Measurements from ENCODE around the gene EHMT1. TPM values are rescaled to one million over a fixed set of nuclear protein-coding genes. Genes with fewer than 3 reads are reported as not detected.

Gene EHMT1
- total and polyA plus RNA-seq, 9 of the 15 experiments (the other 6 are each of a cell fraction or from before 2014, with no cell fraction given) = 2.2 to 76.0 (median 36.4) TPM

DNA sequence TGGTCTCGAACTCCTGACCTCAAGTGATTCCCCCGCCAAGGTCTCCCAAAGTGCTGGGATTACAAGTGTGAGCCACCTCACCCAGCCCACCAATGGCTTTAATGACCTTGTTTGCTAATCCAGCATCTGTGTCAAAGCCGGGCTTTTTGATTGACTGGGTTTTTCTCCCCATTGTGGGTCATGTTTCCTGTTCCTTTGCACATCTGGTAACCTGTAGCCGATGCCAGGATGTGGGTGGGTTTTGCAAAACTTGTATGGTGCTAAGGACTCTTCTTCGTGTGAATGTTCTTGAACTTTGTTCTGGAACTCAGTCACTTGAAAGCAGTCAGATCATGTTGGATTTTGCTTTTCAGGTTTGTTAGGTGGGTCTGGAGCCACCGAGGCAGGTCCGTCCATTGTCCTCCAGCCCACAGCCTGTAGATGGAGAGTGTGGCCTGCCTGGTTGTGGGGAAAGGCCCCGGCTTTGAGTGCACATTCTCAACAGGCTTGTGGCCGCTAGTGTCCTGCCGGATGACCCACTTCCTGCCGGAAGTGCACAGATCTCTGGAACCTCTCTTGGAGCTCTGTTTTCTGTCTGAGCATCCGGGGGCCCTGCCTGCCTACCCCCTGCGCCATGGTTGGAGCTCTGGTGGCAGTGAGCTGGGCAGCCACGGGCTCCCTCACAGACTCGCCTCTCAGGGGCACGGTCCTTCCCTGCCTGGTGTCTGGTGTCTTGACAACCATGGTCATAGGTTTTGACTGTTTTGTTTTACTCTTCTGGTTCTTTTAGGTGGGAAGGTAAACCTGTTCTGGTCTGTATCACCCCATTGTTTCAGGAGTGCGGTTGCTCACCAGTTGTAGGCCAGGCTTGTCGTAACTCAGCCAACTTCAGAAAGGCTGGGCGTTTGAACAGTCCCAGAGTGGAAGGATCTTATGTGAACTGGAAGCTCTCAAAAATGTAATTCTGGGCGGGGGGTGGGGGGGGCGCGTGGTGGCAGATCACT lies 189.2 kb downstream of the EHMT1 start:
- 90% methylated on average over 16 of the region's 22 CpGs for WGBS (ENCODE audit: insufficient coverage, low coverage, missing lambda C conversion rate)
- ChIA-PET CTCF (ENCODE audit: low intra/inter-chr PET ratio) (no interaction called here), POLR2A (no interaction called here)
- in situ Hi-C loops (cut with MboI) = no loop called here
- H3K27ac ChIP-seq (ENCODE audit: extremely low read depth, low read depth, low read length) = no peak overlapping the region
- H4K20me1 ChIP-seq (replicated peaks; ENCODE audit: control insufficient read depth, insufficient read depth, low read length) = no peaks in the 10 kb centered on the region
- H3K9me1 ChIP-seq (ENCODE audit: control insufficient read depth, insufficient read depth, low read length) = no peaks in the 10 kb centered on the region
- H3K9ac ChIP-seq (ENCODE audit: insufficient read depth in 1 of 2, low read depth in 2 of 2, low read length in 2 of 2) = no peak overlapping the region
- no peak for ATAC-seq
- intact Hi-C loops (cut with micrococcal nuclease) = no loop called here
- no peak for FAIRE-seq
- BruUV-seq (replicated peaks) = no TSS peak
- no peak overlapping the region for H3K4me3 ChIP-seq
- H2AFZ ChIP-seq (ENCODE audit: low read depth, low read length) = no peak overlapping the region
- H3K9me3 ChIP-seq (replicated peaks; ENCODE audit: control insufficient read depth, insufficient read depth, low read depth, low read length) = no peaks in the 10 kb centered on the region
- DNase-seq (ENCODE audit: extremely low read depth in 1 of 4, low spot score in 3 of 4) = no peak
- no peak overlapping the region for H3K4me2 ChIP-seq (ENCODE audit: insufficient read depth, low read length)
- TF ChIP-seq MTF1 (CRISPR knock-in tag; IDR thresholded peaks at IDR 0.05; ENCODE audit: borderline replicate concordance) (no peak), GATAD2B (IDR thresholded peaks at IDR 0.05; ENCODE audit: borderline replicate concordance) (no peak)
- peaks cover 47% of the 10 kb centered on the region for H3K36me3 ChIP-seq (ENCODE audit: control insufficient read depth, insufficient read depth, low read length)
- H3K4me1 ChIP-seq (replicated peaks in 1 of 2; ENCODE audit: control insufficient read depth in 2 of 2, insufficient read depth in 2 of 2, low read length in 2 of 2) = peaks cover 0 to 8% of the 10 kb centered on the region in 2 experiments; a peak in 2 of 5 replicates
- H3K79me2 ChIP-seq (ENCODE audit: control insufficient read depth, insufficient read depth, low read length) = no peaks in the 10 kb centered on the region
- H3K27me3 ChIP-seq (ENCODE audit: control insufficient read depth in 2 of 2, insufficient read depth in 2 of 2, low read length in 2 of 2) = no peaks in the 10 kb centered on the region

DNA sequence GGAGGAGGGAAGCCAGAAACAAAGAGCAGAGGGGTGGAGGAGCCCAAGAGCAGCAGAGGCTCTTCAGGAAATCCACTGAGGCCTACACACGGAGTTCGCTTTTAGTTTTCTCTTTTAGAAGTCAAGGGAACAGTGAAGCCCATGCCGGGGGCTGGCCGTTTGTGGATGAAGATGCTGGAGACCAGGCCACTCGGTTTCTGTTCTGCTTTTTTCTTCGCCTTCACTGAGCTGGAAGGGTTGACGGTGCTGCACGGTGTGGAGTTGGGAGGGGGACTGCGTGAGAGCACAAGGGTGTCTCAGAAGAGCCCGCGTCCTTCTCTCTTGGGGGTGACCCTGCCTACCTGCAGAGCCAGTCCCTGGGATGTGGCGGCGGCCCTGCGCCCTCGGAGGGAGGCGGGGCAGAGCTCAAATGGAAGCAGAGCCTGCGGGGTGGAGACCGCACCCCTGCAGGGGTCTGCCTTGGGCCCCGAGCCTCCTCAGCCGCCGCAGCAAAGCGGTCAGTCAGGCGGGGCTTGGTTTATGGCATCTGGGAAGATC lies 190.3 kb downstream of the EHMT1 start:
- DNase-seq (ENCODE audit: extremely low read depth in 1 of 4, low spot score in 3 of 4) = no peak
- FAIRE-seq = no peak
- Histone ChIP-seq H3K27ac (ENCODE audit: extremely low read depth, low read depth, low read length) (no peak overlapping the region), H2AFZ (ENCODE audit: low read depth, low read length) (no peak overlapping the region), H3K4me3 (no peak overlapping the region), H4K20me1 (replicated peaks; ENCODE audit: control insufficient read depth, insufficient read depth, low read length) (no peaks in the 10 kb centered on the region), H3K4me1 (replicated peaks in 1 of 2; ENCODE audit: control insufficient read depth in 2 of 2, insufficient read depth in 2 of 2, low read length in 2 of 2) (peaks cover 0 to 8% of the 10 kb centered on the region in 2 experiments; a peak in 2 of 5 replicates), H3K9ac (ENCODE audit: insufficient read depth in 1 of 2, low read depth in 2 of 2, low read length in 2 of 2) (no peak overlapping the region), H3K79me2 (ENCODE audit: control insufficient read depth, insufficient read depth, low read length) (no peaks in the 10 kb centered on the region), H3K4me2 (ENCODE audit: insufficient read depth, low read length) (no peak overlapping the region), H3K36me3 (ENCODE audit: control insufficient read depth, insufficient read depth, low read length) (peaks cover 50% of the 10 kb centered on the region; the same call in 2 of the 3 replicates), H3K9me3 (replicated peaks; ENCODE audit: control insufficient read depth, insufficient read depth, low read depth, low read length) (no peaks in the 10 kb centered on the region), H3K27me3 (ENCODE audit: control insufficient read depth in 2 of 2, insufficient read depth in 2 of 2, low read length in 2 of 2) (no peaks in the 10 kb centered on the region), H3K9me1 (ENCODE audit: control insufficient read depth, insufficient read depth, low read length) (no peaks in the 10 kb centered on the region)
- intact Hi-C loops (cut with micrococcal nuclease) = no loop called here
- no peak for TF ChIP-seq ZNF174 (CRISPR knock-in tag; IDR thresholded peaks at IDR 0.05)
- TF ChIP-seq NCOR1 (IDR thresholded peaks at IDR 0.05) = no peak
- no peak for TF ChIP-seq EP300 (IDR thresholded peaks at IDR 0.05; ENCODE audit: low read length)
- TF ChIP-seq COPS2 (conservative IDR thresholded peaks at IDR 0.05) = no peak
- no peak for TF ChIP-seq DNMT1 (IDR thresholded peaks at IDR 0.05)
- no peak for TF ChIP-seq ZNF583 (CRISPR knock-in tag; IDR thresholded peaks at IDR 0.05)
- TF ChIP-seq NR2C2 (CRISPR knock-in tag; IDR thresholded peaks at IDR 0.05) = no peak
- TF ChIP-seq NR2C2 (tag; IDR thresholded peaks at IDR 0.05) = no peak
- no peak for TF ChIP-seq POLR3A (IDR thresholded peaks at IDR 0.05; ENCODE audit: borderline replicate concordance, extremely low read depth, insufficient read depth, insufficient read length)
- TF ChIP-seq, protein P1, sequence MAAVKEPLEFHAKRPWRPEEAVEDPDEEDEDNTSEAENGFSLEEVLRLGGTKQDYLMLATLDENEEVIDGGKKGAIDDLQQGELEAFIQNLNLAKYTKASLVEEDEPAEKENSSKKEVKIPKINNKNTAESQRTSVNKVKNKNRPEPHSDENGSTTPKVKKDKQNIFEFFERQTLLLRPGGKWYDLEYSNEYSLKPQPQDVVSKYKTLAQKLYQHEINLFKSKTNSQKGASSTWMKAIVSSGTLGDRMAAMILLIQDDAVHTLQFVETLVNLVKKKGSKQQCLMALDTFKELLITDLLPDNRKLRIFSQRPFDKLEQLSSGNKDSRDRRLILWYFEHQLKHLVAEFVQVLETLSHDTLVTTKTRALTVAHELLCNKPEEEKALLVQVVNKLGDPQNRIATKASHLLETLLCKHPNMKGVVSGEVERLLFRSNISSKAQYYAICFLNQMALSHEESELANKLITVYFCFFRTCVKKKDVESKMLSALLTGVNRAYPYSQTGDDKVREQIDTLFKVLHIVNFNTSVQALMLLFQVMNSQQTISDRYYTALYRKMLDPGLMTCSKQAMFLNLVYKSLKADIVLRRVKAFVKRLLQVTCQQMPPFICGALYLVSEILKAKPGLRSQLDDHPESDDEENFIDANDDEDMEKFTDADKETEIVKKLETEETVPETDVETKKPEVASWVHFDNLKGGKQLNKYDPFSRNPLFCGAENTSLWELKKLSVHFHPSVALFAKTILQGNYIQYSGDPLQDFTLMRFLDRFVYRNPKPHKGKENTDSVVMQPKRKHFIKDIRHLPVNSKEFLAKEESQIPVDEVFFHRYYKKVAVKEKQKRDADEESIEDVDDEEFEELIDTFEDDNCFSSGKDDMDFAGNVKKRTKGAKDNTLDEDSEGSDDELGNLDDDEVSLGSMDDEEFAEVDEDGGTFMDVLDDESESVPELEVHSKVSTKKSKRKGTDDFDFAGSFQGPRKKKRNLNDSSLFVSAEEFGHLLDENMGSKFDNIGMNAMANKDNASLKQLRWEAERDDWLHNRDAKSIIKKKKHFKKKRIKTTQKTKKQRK (IDR thresholded peaks at IDR 0.05; ENCODE audit: borderline replicate concordance, low read depth, low read length) = no peak
- ChIA-PET CTCF (ENCODE audit: low intra/inter-chr PET ratio) (no interaction called here), POLR2A (no interaction called here)
- in situ Hi-C loops (cut with MboI) = no loop called here
- BruUV-seq (replicated peaks) = no TSS peak
- WGBS (ENCODE audit: insufficient coverage, low coverage, missing lambda C conversion rate) = 95% methylated on average over 18 of the region's 23 CpGs
- no peak for ATAC-seq
